Type B pancreatic cell (in vitro differentiated cells): Measurements from ENCODE around the gene IKZF3. TPM values are rescaled to one million over a fixed set of nuclear protein-coding genes. Genes with fewer than 3 reads are reported as not detected.

Source experiments
- DNase-seq: peaks from one replicate; pipeline ENCODE4 v3.0.0; 2021; ENCODE audit warnings: mixed read lengths; ENCODE audit not compliant: unreplicated experiment; ENCODE audit errors: extremely low spot score
- H3K27ac Mint-ChIP-seq: 2 replicates; pipeline ENCODE4 v1.8.0; 2021; ENCODE audit warnings: mild to moderate bottlenecking, mixed read lengths
- H3K27me3 Mint-ChIP-seq: 2 replicates; pipeline ENCODE4 v1.8.0; 2021; ENCODE audit warnings: mixed read lengths
- H3K36me3 Mint-ChIP-seq: 2 replicates; pipeline ENCODE4 v1.8.0; 2021; ENCODE audit warnings: mixed read lengths
- H3K4me1 Mint-ChIP-seq: one replicate; pipeline ENCODE4 v1.8.0; 2021; ENCODE audit warnings: mixed read lengths; ENCODE audit not compliant: unreplicated experiment
- H3K4me3 Mint-ChIP-seq: 2 replicates; pipeline ENCODE4 v1.8.0; 2021; ENCODE audit warnings: mild to moderate bottlenecking, mixed read lengths
- H3K9me3 Mint-ChIP-seq: 2 replicates; pipeline ENCODE4 v1.8.0; 2021; ENCODE audit warnings: mixed read lengths
- total RNA-seq: library from RNA; stranded (reverse); gene quantifications from 2 replicates; pipeline ENCODE4 v1.2.1, GENCODE V29; 2021; ENCODE audit warnings: low replicate concordance
- TF ChIP-seq, protein P1 (sequence below): fragments of 200-600 bp; sonication (generic); conservative IDR thresholded peaks from 2 replicates; pipeline ENCODE4 v1.5.0; 2021; ENCODE audit warnings: antibody characterized with exemption, mild to moderate bottlenecking

Gene IKZF3
- total RNA-seq, 1 donor from 2014 or later: 0.19 TPM

- Mint-ChIP-seq H3K4me1 (no peaks in the 10 kb centered on the region), H3K27ac (no peak overlapping the region), H3K9me3 (no peaks in the 10 kb centered on the region), H3K27me3 (peaks cover 12% of the 10 kb centered on the region), H3K36me3 (no peaks in the 10 kb centered on the region), H3K4me3 (no peak overlapping the region)
- no peak for DNase-seq
- TF ChIP-seq, protein P1, sequence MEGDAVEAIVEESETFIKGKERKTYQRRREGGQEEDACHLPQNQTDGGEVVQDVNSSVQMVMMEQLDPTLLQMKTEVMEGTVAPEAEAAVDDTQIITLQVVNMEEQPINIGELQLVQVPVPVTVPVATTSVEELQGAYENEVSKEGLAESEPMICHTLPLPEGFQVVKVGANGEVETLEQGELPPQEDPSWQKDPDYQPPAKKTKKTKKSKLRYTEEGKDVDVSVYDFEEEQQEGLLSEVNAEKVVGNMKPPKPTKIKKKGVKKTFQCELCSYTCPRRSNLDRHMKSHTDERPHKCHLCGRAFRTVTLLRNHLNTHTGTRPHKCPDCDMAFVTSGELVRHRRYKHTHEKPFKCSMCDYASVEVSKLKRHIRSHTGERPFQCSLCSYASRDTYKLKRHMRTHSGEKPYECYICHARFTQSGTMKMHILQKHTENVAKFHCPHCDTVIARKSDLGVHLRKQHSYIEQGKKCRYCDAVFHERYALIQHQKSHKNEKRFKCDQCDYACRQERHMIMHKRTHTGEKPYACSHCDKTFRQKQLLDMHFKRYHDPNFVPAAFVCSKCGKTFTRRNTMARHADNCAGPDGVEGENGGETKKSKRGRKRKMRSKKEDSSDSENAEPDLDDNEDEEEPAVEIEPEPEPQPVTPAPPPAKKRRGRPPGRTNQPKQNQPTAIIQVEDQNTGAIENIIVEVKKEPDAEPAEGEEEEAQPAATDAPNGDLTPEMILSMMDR: no peak
Observed at GRCh38 chr17:39831588-39831987, 32.5 kb downstream of the IKZF3 start.

DNA sequence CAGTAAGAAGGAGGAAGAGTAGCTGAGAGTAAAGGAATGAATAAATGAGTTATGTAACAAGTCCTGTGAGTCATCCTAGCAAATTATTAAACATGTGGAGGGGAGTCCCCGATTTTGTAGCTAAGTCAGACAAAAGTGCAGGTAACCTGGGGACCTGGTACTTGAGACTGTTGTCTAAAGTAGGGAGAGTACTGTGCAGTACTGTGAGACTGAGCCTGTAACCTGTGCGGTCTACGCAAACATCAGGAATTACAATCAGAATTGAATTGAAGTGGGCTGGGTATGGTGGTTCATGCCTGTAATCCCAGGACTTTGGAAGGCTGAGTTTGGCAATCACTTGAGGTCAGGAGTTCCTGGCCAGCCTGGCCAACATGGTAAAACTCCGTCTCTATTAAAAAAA is 35.7 kb downstream of the IKZF3 start:
- H3K36me3 Mint-ChIP-seq: no peaks in the 10 kb centered on the region
- H3K27ac Mint-ChIP-seq: no peak overlapping the region
- TF ChIP-seq, protein P1: no peak
- DNase-seq: no peak
- H3K4me3 Mint-ChIP-seq: no peak overlapping the region
- no peaks in the 10 kb centered on the region for H3K4me1 Mint-ChIP-seq
- H3K27me3 Mint-ChIP-seq: peaks cover 10% of the 10 kb centered on the region
- peaks cover 4% of the 10 kb centered on the region for H3K9me3 Mint-ChIP-seq

GRCh38 chr17:39826334-39826733 is 37.8 kb downstream of the IKZF3 start:
- Mint-ChIP-seq H3K36me3 (no peaks in the 10 kb centered on the region), H3K4me1 (no peaks in the 10 kb centered on the region), H3K27ac (no peak overlapping the region), H3K9me3 (peaks cover 8% of the 10 kb centered on the region), H3K27me3 (peaks cover 6% of the 10 kb centered on the region), H3K4me3 (no peak overlapping the region)
- no peak for DNase-seq
- TF ChIP-seq, protein P1: no peak

- Mint-ChIP-seq H3K36me3 (no peaks in the 10 kb centered on the region), H3K9me3 (peaks cover 8% of the 10 kb centered on the region), H3K4me1 (no peaks in the 10 kb centered on the region), H3K4me3 (no peak overlapping the region), H3K27me3 (peaks cover 6% of the 10 kb centered on the region), H3K27ac (no peak overlapping the region)
- no peak for DNase-seq
- TF ChIP-seq, protein P1: no peak
Observed at GRCh38 chr17:39823407-39824054, 40.6 kb downstream of the IKZF3 start.

DNA sequence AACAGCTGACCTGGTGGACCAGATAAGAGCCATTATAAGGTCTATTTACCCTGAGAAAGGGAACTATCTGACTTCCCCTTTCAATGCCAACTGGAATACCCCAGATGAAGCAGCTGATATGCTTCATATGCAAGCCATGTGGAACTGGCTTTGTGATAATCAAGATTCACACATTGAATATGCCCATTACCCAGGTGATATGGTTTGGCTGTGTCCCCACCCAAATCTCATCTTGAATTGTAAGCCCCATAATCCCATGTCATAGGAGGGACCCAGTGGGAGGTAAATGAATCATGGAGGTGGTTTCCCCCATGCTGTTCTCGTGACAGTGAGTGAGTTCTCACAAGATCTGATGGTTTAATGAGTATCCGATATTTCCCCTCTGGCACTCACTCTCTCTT is 42.1 kb downstream of the IKZF3 start:
- TF ChIP-seq, protein P1: no peak
- peaks cover 3% of the 10 kb centered on the region for H3K27me3 Mint-ChIP-seq
- H3K4me3 Mint-ChIP-seq: no peak overlapping the region
- H3K4me1 Mint-ChIP-seq: no peaks in the 10 kb centered on the region
- DNase-seq: no peak
- no peak overlapping the region for H3K27ac Mint-ChIP-seq
- peaks cover 8% of the 10 kb centered on the region for H3K9me3 Mint-ChIP-seq
- H3K36me3 Mint-ChIP-seq: no peaks in the 10 kb centered on the region
